KMS-11 (cell line): Measurements from ENCODE around the gene PODNL1.

Experiments used
- H2AFZ ChIP-seq: fragments of 200-600 bp; sonication (generic); 2 replicates; pipeline ENCODE4 v1.6.1; 2016; ENCODE audit warnings: antibody characterized with exemption, mixed run types, low read depth
- H3K27ac ChIP-seq: fragments of 200-600 bp; sonication (generic); 2 replicates; pipeline ENCODE4 v1.6.1; 2016; ENCODE audit warnings: mild to moderate bottlenecking, mixed run types
- H3K27me3 ChIP-seq: fragments of 200-600 bp; sonication (generic); 2 replicates; pipeline ENCODE4 v1.6.1; 2017; ENCODE audit warnings: mild to moderate bottlenecking, low read depth, mixed run types, moderate library complexity; ENCODE audit not compliant: insufficient read depth
- H3K36me3 ChIP-seq: fragments of 200-600 bp; sonication (generic); 2 replicates; pipeline ENCODE4 v1.6.1; 2017; ENCODE audit warnings: mild to moderate bottlenecking, mixed run types; ENCODE audit not compliant: insufficient read depth
- H3K4me1 ChIP-seq: fragments of 200-600 bp; sonication (generic); 2 replicates; pipeline ENCODE4 v1.6.1; 2016; ENCODE audit warnings: mild to moderate bottlenecking, low read depth, mixed run types; ENCODE audit not compliant: poor library complexity, severe bottlenecking
- H3K4me2 ChIP-seq: fragments of 200-600 bp; sonication (generic); 2 replicates; pipeline ENCODE4 v1.7.0; 2016; ENCODE audit warnings: mild to moderate bottlenecking, mixed run types
- H3K4me3 ChIP-seq: fragments of 200-600 bp; sonication (generic); IDR thresholded peaks from 2 replicates; pipeline ENCODE4 v1.6.1; 2017; ENCODE audit warnings: low read depth, low read length, mixed read lengths; ENCODE audit not compliant: insufficient read depth
- H3K79me2 ChIP-seq: fragments of 200-600 bp; sonication (generic); 2 replicates; pipeline ENCODE4 v1.6.1; 2016; ENCODE audit warnings: low read depth, mixed run types; ENCODE audit not compliant: insufficient read depth
- H3K9ac ChIP-seq: fragments of 200-600 bp; sonication (generic); 2 replicates; pipeline ENCODE4 v1.6.1; 2016; ENCODE audit warnings: mild to moderate bottlenecking, mixed run types
- H4K20me1 ChIP-seq: fragments of 200-600 bp; sonication (generic); 2 replicates; pipeline ENCODE4 v1.6.1; 2016; ENCODE audit warnings: mild to moderate bottlenecking, mixed run types; ENCODE audit not compliant: insufficient read depth
- TF ChIP-seq, protein P1 (sequence below): fragments of 200-600 bp; sonication (generic); conservative IDR thresholded peaks from 2 replicates; pipeline ENCODE4 v1.6.1; 2017; ENCODE audit warnings: low read depth, mild to moderate bottlenecking, antibody characterized with exemption, low read length, moderate library complexity, mixed read lengths

PODNL1 gene

DNA sequence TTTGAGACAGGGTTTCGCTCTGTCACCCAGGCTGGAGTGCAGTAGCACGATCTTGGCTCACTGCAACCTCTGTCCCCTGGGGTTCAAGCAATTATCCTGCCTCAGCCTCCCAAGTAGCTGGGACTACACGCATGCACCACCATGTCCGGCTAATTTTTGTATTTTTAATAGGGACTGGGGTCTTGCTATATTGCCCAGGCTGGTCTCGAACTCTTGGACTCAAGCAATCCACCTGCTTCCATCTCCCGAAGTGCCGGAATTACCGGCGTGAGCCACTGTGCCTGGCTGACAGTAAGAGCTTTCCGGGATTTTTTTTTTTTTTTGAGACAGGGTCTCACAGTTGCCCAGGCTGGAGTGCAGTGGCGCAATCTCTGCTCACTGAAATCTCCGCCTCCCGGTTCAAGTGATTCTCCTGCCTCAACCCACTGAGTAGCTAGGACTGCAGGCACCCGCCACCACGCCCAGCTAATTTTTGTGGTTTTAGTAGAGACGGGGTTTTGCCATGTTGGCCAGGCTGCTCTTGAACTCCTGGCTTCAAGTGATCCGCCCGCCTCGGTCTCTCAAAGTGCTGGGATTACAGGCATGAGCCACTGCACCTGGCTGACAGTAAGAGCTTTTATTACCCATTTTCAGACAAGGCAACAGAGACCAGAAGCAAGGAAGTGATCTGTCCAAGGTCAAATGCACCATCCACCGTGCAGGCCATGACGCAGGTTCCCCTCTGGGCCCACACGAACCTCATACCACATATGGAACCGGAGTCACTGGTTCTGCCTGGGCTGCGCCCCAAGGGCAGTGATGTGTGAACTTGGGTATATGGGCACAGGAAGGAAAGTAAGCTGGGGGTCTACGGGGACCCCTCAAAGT lies 46.9 kb upstream of the PODNL1 start:
- no peaks in the 10 kb centered on the region for H4K20me1 ChIP-seq
- H3K9ac ChIP-seq = no peak overlapping the region
- H3K27ac ChIP-seq = no peak overlapping the region
- H3K4me3 ChIP-seq = no peak overlapping the region
- H2AFZ ChIP-seq = no peak overlapping the region
- TF ChIP-seq, protein P1, sequence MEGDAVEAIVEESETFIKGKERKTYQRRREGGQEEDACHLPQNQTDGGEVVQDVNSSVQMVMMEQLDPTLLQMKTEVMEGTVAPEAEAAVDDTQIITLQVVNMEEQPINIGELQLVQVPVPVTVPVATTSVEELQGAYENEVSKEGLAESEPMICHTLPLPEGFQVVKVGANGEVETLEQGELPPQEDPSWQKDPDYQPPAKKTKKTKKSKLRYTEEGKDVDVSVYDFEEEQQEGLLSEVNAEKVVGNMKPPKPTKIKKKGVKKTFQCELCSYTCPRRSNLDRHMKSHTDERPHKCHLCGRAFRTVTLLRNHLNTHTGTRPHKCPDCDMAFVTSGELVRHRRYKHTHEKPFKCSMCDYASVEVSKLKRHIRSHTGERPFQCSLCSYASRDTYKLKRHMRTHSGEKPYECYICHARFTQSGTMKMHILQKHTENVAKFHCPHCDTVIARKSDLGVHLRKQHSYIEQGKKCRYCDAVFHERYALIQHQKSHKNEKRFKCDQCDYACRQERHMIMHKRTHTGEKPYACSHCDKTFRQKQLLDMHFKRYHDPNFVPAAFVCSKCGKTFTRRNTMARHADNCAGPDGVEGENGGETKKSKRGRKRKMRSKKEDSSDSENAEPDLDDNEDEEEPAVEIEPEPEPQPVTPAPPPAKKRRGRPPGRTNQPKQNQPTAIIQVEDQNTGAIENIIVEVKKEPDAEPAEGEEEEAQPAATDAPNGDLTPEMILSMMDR = no peak
- H3K4me2 ChIP-seq = no peak overlapping the region
- no peaks in the 10 kb centered on the region for H3K79me2 ChIP-seq
- H3K27me3 ChIP-seq = no peaks in the 10 kb centered on the region
- no peaks in the 10 kb centered on the region for H3K36me3 ChIP-seq
- H3K4me1 ChIP-seq = peaks cover 17% of the 10 kb centered on the region

DNA sequence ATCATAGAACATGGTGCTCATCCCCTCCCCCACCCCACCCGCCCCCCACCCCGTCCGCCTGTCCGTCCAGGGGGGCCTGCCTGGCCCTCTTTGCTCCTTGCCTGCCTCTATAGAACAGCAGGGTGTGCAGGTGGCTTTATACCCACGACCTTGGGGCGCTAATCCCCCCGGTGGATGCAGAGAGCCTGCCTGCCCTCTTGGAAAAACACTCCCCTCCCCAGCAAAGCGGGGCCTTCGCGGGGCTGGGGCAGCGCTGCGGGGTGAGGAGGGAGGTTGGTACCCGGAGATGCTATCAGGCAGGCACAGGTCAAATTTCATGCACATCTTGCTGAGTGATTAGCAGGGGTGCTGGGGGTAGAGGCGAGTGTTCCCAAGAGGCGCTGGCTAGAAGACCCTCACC lies 46.0 kb upstream of the PODNL1 start:
- Histone ChIP-seq H3K36me3 (no peaks in the 10 kb centered on the region), H3K4me2 (no peak overlapping the region), H3K4me3 (no peak overlapping the region), H3K79me2 (no peaks in the 10 kb centered on the region), H3K27me3 (no peaks in the 10 kb centered on the region), H2AFZ (no peak overlapping the region), H3K9ac (no peak overlapping the region), H4K20me1 (no peaks in the 10 kb centered on the region), H3K27ac (no peak overlapping the region), H3K4me1 (peaks cover 17% of the 10 kb centered on the region)
- TF ChIP-seq, protein P1 = no peak

DNA sequence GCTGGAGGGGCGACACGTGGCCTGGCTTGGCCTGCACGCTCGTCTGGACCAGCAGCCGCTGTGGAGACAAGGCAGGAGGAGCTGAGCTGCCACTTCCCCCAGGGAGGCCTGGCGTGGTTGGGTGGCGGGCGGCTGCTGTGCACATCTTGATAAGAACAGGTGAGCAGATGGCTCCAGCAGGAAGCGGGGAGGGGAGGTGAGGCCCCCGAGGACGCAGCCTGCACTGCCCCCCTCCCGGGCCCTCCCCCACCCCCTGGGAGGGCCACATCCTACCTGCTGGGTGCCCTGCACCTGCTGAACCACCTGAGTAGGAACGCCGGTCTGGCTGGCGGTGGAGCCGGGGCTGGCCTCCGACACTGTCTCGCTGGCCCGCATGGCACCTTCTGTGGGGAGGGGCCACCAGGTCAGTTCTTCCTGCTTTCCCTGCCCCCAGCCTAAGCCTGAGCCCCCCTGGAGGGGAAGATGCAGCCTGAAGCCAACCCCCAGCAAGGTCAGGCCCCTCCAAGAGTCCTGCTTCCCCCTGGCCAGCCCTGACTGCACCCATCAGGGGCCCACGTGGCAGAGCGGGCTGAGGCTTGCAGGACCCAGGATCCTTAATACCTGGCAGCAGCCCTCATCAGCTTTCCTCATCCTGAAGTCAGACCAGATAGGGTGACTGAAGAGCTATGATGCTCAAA lies 45.1 kb upstream of the PODNL1 start:
- no peak overlapping the region for H3K9ac ChIP-seq
- H3K27ac ChIP-seq = no peak overlapping the region
- H4K20me1 ChIP-seq = no peaks in the 10 kb centered on the region
- peaks cover 17% of the 10 kb centered on the region for H3K4me1 ChIP-seq
- no peaks in the 10 kb centered on the region for H3K79me2 ChIP-seq
- TF ChIP-seq, protein P1 = no peak
- H3K4me2 ChIP-seq = no peak overlapping the region
- no peak overlapping the region for H2AFZ ChIP-seq
- no peaks in the 10 kb centered on the region for H3K27me3 ChIP-seq
- H3K36me3 ChIP-seq = no peaks in the 10 kb centered on the region
- no peak overlapping the region for H3K4me3 ChIP-seq

DNA sequence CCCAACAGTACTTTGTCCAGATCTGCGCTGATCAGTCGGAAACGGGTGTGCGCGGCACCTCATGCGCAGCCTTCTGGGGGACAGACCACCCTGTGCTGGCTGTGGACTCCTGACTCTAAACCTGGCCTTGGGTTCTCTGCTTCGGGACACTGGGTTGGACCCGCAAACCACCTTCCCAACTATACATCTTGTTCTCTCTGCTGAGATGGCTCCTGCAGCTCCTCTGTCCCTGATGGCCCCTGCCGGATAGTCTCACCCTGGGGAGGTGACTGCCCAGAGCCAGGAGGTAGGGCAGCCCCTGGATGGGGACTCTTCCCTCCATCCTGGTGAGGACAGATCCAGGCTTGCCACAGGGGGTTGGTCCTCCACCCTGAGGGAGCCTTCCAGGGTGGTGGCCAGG lies 44.6 kb upstream of the PODNL1 start:
- Histone ChIP-seq H3K9ac (no peak overlapping the region), H3K79me2 (no peaks in the 10 kb centered on the region), H3K4me1 (peaks cover 17% of the 10 kb centered on the region), H4K20me1 (no peaks in the 10 kb centered on the region), H3K4me2 (no peak overlapping the region), H2AFZ (no peak overlapping the region), H3K36me3 (no peaks in the 10 kb centered on the region), H3K27ac (no peak overlapping the region), H3K27me3 (no peaks in the 10 kb centered on the region), H3K4me3 (no peak overlapping the region)
- TF ChIP-seq, protein P1 = no peak
